NCI-H748 (cell line): ENCODE data around the gene CYP11A1.

ENCODE experiments used
- DNase-seq: peaks from one replicate; lab custom pipeline; 2025; ENCODE audit not compliant: unreplicated experiment; lab: John Stamatoyannopoulos, UW

CYP11A1 gene

DNA sequence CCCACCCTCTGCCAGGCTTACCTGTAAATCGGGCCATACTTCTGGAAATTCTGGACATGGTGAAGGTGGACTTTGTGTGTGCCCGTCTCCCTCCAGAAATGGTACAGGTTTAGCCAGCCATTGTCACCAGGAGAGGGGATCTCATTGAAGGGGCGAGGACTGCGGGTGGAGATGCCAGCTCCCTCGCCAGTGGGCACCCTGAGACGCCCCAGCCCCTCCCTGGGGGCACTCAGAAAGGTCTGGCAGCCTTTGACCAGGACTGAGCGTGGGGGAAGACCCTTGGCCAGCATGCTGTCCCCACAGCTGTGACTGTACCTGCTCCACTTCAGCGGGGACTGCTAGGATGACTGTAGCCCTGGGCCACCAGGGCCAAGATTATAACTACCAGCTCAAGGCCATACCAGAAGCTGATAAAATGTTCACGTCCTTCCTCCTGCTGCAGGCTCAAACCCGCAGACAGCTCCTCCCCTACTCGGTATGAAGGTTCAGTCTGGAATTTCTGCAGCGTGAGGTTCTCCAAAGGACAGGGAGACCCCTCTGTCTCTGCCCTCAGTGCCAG, at the start of gene CYP11A1:
CYP11A1 (minus strand) TSS at position 351 of the 559 bp plus-strand sequence; CDS start at position 290, 61 bp downstream.
- DNase-seq = no peak

DNA sequence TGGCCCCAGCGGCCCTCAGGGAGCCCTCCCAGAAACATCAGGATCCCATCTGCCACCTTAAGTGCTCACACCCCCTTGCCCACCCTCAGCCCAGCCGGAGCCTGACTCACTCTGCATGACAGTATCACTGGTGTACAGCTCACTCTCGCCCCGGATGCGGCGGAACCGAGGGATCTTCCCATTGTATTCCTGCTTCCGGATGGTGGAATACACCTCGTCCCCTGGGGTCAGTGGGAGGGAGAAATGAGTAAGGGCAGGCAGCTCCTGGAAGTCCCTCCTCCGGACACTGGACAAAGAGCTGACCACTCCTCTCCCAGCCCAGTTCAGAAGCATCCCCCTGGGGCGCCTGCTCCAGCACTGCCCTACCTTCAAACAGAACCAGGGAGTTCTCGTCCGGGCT, 49.8 kb upstream of the CYP11A1 start:
- no peak for DNase-seq

- no peak for DNase-seq
These were observed 48.8 kb upstream of the CYP11A1 start for GRCh38 chr15:74415966-74416916.

GRCh38 chr15:74414603-74415338, 47.3 kb upstream of the CYP11A1 start:
- no peak for DNase-seq

- DNase-seq = no peak
These were observed 46.7 kb upstream of the CYP11A1 start for GRCh38 chr15:74414081-74414580.

DNA sequence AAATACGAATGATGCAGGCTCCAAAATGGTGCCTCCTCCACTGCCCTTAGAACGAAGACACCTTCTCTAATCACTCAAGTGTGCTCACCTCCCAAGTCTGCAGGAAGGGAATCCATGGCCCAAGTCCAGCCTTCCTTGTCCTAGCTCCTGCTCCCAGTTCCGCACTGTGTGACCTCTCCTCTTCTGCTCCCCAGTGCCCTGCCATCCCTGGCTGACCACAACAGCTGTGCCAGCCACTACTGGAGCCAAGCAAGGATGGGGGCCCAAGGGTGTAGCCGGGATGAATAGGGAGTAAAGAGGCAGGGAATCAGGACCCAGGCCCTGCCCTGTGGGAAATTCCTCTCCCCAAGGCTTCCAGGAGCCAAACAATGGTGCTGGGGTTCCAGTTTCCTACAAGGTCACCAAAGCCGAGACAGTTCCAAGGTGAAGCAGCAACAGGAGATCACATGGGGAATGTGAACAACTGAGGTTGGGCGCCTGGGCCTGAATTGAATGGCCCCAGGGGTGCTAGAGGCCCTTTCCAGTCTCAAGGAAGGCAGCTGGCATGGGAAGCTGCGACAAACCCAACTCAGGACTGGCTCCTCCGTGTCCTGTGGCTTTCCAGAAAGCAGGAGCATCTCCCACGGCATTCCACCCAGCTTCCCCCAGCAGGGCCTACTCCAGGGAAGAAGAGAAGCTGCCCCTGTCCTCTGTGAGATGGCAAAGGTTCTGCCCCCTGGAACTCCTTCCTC, 46.1 kb upstream of the CYP11A1 start:
- no peak for DNase-seq

GRCh38 chr15:74412159-74412558, 44.7 kb upstream of the CYP11A1 start:
- no peak for DNase-seq

DNA sequence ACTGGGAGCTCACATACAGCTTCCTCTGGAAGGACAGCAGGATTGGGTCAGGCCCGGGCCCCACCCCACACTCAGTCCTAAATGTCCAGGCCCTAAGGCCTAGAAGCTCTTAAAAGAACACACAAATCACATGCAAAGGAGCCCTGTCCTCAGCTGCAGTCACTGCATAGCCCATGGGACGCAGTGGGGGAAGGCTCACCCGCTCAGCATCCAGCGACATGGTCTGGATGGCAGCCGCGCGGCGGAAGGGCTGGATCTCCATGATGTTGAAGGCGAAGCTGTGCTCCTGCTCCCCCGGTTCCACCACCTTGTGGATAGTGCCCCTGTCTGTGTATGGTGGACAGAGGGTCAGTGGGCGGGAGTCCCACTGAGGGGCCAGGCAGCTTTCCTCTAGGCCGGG, 44.2 kb upstream of the CYP11A1 start:
- no peak for DNase-seq

DNA sequence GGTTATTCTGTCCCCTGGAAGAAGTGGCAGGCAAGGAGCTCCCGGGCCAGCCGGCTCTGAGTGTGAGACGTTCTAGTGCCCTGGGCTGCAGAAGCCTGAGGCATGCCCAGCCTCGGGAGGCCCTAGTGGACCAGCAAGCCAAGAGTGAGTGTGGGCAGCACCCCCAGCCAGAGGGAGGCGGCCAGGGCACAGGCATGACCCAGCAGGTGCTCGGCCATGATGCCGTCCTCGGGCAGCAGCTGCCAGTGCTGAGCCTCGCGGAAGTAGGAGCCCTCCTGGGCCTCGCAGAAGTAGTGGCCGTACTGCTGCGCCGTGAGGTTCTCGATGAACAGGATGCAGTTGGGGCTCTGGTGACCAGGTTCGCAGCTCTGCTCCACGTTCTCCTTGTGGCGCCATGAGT, 43.1 kb upstream of the CYP11A1 start:
- DNase-seq = no peak

GRCh38 chr15:74409225-74409624, 41.8 kb upstream of the CYP11A1 start:
- no peak for DNase-seq

DNA sequence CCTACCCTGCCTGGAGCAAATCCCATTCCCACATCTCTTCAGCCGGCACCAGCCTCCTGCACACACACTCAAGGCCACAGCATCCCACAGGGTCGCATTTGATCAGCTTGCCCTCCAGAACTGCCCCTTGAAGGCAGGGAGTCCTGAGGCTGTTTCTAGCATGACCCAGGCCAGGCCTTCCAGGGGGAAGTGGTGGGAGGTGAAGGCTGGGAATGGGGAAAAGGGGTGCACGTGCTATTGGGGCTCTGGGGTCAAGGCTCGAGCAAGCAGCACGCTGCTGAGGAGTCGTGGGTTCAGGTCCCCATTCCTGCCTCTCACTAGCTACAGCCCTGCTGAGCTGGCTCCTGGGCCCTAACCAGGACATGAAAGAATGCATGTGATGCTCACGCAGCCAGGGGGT, 41.4 kb upstream of the CYP11A1 start:
- no peak for DNase-seq

GRCh38 chr15:74408385-74408784, 40.9 kb upstream of the CYP11A1 start:
- DNase-seq = no peak

- DNase-seq = no peak
These were observed 39.7 kb upstream of the CYP11A1 start for GRCh38 chr15:74406992-74407705.

GRCh38 chr15:74406517-74406916, 39.1 kb upstream of the CYP11A1 start:
- no peak for DNase-seq

GRCh38 chr15:74405823-74406222, 38.4 kb upstream of the CYP11A1 start:
- DNase-seq = no peak

DNA sequence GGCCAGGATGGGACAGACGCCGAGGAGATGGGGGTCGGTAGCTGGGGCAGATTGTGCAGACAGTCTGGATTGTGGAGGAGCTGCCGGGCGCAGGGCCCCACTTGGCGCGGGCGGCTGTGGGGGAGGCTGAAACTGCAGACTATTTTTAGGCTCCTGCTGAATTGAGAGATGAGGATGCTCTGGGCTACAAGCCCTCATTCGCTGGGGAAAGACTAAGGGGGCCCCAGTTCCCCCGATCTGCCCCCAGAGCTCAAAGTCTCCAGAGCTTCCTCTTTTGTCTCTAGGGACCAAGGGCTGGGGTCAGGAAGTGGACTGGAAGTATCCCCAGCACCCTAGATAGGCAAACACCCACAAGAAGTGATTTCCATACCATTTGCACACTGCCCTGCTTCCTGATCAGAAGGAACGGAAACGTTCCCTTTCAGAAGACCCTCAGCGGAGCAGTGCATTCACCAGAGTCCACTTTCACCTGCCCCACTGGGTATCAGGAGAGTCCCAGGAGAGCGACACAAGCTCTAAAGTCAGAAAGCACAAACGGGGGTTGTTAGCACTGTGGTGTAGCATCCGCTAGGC, 36.6 kb upstream of the CYP11A1 start:
- no peak for DNase-seq

GRCh38 chr15:74403588-74403919, 36.1 kb upstream of the CYP11A1 start:
- DNase-seq = no peak

- no peak for DNase-seq
These were observed 35.6 kb upstream of the CYP11A1 start for GRCh38 chr15:74402873-74403587.

DNA sequence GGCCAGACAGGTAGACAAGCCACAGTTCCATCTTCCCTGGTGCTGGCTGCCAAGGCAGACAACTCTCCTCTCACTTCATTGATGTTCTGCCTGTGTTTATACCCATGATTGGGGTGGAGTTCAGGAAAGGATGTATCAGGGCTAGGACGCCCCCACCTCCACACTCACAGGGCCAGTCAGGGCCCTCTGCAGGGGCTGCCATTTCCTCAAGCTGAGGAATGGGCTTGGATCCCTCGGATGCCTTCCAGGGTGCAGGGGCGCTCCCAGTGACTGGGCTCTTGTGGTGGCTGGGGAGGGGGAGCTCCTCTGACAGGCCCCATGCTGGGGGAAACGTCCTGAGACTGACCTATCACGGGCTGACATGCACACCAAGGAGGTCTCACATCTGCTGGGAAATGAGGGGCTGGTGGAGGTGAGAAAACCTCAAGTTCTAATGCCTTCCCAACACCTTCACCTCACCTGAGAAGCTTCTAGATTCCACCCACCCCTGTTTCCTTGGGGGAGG, 34.9 kb upstream of the CYP11A1 start:
- DNase-seq = no peak
